Left renal pelvis (tissue), 4 donors: ENCODE data around the gene MASP1. TPM values are rescaled to one million over a fixed set of nuclear protein-coding genes. Genes with fewer than 3 reads are reported as not detected.
"Not testable (repeated sequence)": the region's sequence is repeated elsewhere in the genome, so short reads cannot be mapped to it uniquely, and the experiment has no call there.

ENCODE experiments used
- DNase-seq, 4 donors: peaks; one replicate each; pipeline ENCODE4 v3.0.0-alpha.2; 2013; ENCODE audit warnings: low read depth in 4 of 4, low spot score in 3 of 4
- polyA plus RNA-seq, 4 donors: library from polyadenylated mRNA; unstranded; fragments of 120-200 nt; gene quantifications; one replicate each; pipeline ENCODE4 v1.2.1, GENCODE V29; 2013; ENCODE audit not compliant: insufficient read length in 4 of 4

The MASP1 gene
- polyA plus RNA-seq, 4 donors: 2.1 to 9.8 (median 6.3) TPM

- no peak for DNase-seq
Measured at GRCh38 chr3:187230011-187230410, 61.5 kb downstream of the MASP1 start.

- DNase-seq: no peak
Measured at GRCh38 chr3:187228740-187229139, 62.8 kb downstream of the MASP1 start.

GRCh38 chr3:187227658-187228258 lies 63.8 kb downstream of the MASP1 start:
- no peak for DNase-seq

- DNase-seq: peak in 3 of 4 donors; percentile 8 to 39 (median 14)
Measured at GRCh38 chr3:187223799-187224198, 67.7 kb downstream of the MASP1 start.

- no peak for DNase-seq
Measured at GRCh38 chr3:187222801-187223200, 68.7 kb downstream of the MASP1 start.

GRCh38 chr3:187215460-187215859 lies 76.1 kb downstream of the MASP1 start:
- DNase-seq: no peak

GRCh38 chr3:187213616-187214015 lies 77.9 kb downstream of the MASP1 start:
- DNase-seq: peak in 2 of 4 donors; percentile 3 to 45

- DNase-seq: no peak
Measured at GRCh38 chr3:187212705-187213104, 78.8 kb downstream of the MASP1 start.

GRCh38 chr3:187212196-187212545 lies 79.4 kb downstream of the MASP1 start:
- DNase-seq: no peak

GRCh38 chr3:187211532-187212195 lies 79.9 kb downstream of the MASP1 start:
- no peak for DNase-seq

GRCh38 chr3:187210545-187211327 lies 80.8 kb downstream of the MASP1 start:
- DNase-seq: no peak

- DNase-seq: no peak
Measured at GRCh38 chr3:187210091-187210490, 81.4 kb downstream of the MASP1 start.

- no peak for DNase-seq
Measured at GRCh38 chr3:187209491-187209890, 82.0 kb downstream of the MASP1 start.

- DNase-seq: no peak
Measured at GRCh38 chr3:187208159-187208558, 83.4 kb downstream of the MASP1 start.

- no peak for DNase-seq
Measured at GRCh38 chr3:187207624-187208023, 83.9 kb downstream of the MASP1 start.

- DNase-seq: no peak
Measured at GRCh38 chr3:187207062-187207461, 84.5 kb downstream of the MASP1 start.

GRCh38 chr3:187205683-187206082 lies 85.9 kb downstream of the MASP1 start:
- DNase-seq: no peak

GRCh38 chr3:187199463-187200050 lies 92.0 kb downstream of the MASP1 start:
- not testable (repeated sequence) for DNase-seq

GRCh38 chr3:187198490-187198889 lies 93.0 kb downstream of the MASP1 start:
- DNase-seq: no peak

- DNase-seq: no peak
Measured at GRCh38 chr3:187197335-187197649, 94.2 kb downstream of the MASP1 start, which contains the start of gene RTP1. RTP1 (plus strand) TSS chr3:187197486; CDS start chr3:187197516, 30 bp downstream.

GRCh38 chr3:187196573-187197334 lies 94.8 kb downstream of the MASP1 start:
- DNase-seq: no peak
